HL-60 (cell line): ENCODE results near the gene RBMS3.

Experiments used
- DNase-seq, 2 experiments: peaks; one replicate each; pipeline ENCODE4 v3.0.0-alpha.2; 2010 to 2020; ENCODE audit warnings: low read depth in 1 of 2, low spot score in 1 of 2
- H3K27ac ChIP-seq: fragments of 250-450 bp; sonication (Bioruptor Pico); replicated peaks from 2 replicates; pipeline ENCODE4 v1.5.1; 2020; ENCODE audit warnings: mild to moderate bottlenecking, moderate library complexity
- H3K27me3 ChIP-seq: fragments of 250-450 bp; sonication (Bioruptor Pico); 2 replicates; pipeline ENCODE4 v1.5.1; 2021; ENCODE audit warnings: mild to moderate bottlenecking, moderate library complexity; ENCODE audit not compliant: insufficient read depth, poor library complexity, severe bottlenecking
- H3K4me3 ChIP-seq: replicated peaks from 2 replicates; pipeline ENCODE4 v1.5.1; 2011; ENCODE audit warnings: mild to moderate bottlenecking, control low read depth, low read length; ENCODE audit not compliant: insufficient read depth
- CTCF ChIP-seq: IDR thresholded peaks from one replicate; pipeline ENCODE4 v1.5.1; 2011; ENCODE audit warnings: low read length, control low read depth, inconsistent platforms; ENCODE audit not compliant: insufficient read depth
- GABPA ChIP-seq: IDR thresholded peaks from 2 replicates; pipeline ENCODE4 v1.6.1; 2012; ENCODE audit warnings: low read depth
- POLR2AphosphoS5 ChIP-seq: IDR thresholded peaks from 2 replicates; pipeline ENCODE4 v1.6.1; 2012; ENCODE audit warnings: low read depth
- SPI1 ChIP-seq: IDR thresholded peaks from 2 replicates; pipeline ENCODE4 v1.6.1; 2012; ENCODE audit warnings: low read depth, mild to moderate bottlenecking, borderline replicate concordance
- TF ChIP-seq, protein P1 (sequence below): IDR thresholded peaks from 2 replicates; pipeline ENCODE4 v1.6.1; 2012; ENCODE audit warnings: low read depth; ENCODE audit not compliant: insufficient replicate concordance

RBMS3 gene

DNA sequence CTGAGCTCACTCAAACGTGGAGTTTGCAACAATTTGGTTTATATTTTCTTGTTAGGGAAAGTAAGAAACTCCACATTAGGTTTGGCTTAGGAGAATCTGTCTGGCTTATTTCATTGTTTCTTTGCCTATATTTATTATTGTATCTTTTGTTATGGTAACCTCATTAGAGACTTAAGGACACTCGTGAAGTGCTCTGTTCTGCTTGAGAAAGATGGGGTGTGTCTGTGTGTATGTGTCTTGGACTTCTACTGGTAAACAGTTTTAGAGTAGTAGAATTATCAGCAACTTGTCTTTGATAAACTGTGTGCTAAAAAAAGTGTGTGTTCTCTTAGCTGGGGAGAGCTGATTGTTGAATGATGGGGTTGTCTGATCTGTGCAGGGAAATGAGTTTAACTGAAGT is 306.5 kb downstream of the RBMS3 start:
- Histone ChIP-seq H3K27me3 (no peaks in the 10 kb centered on the region), H3K4me3 (no peak overlapping the region), H3K27ac (no peak overlapping the region)
- TF ChIP-seq, protein P1, sequence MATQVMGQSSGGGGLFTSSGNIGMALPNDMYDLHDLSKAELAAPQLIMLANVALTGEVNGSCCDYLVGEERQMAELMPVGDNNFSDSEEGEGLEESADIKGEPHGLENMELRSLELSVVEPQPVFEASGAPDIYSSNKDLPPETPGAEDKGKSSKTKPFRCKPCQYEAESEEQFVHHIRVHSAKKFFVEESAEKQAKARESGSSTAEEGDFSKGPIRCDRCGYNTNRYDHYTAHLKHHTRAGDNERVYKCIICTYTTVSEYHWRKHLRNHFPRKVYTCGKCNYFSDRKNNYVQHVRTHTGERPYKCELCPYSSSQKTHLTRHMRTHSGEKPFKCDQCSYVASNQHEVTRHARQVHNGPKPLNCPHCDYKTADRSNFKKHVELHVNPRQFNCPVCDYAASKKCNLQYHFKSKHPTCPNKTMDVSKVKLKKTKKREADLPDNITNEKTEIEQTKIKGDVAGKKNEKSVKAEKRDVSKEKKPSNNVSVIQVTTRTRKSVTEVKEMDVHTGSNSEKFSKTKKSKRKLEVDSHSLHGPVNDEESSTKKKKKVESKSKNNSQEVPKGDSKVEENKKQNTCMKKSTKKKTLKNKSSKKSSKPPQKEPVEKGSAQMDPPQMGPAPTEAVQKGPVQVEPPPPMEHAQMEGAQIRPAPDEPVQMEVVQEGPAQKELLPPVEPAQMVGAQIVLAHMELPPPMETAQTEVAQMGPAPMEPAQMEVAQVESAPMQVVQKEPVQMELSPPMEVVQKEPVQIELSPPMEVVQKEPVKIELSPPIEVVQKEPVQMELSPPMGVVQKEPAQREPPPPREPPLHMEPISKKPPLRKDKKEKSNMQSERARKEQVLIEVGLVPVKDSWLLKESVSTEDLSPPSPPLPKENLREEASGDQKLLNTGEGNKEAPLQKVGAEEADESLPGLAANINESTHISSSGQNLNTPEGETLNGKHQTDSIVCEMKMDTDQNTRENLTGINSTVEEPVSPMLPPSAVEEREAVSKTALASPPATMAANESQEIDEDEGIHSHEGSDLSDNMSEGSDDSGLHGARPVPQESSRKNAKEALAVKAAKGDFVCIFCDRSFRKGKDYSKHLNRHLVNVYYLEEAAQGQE: no peak
- DNase-seq: no peak

GRCh38 chr3:29590012-29590411 is 309.1 kb downstream of the RBMS3 start:
- no peak overlapping the region for H3K4me3 ChIP-seq
- no peak for DNase-seq
- TF ChIP-seq SPI1 (no peak), GABPA (no peak), CTCF (no peak), POLR2AphosphoS5 (no peak)
- TF ChIP-seq, protein P1: no peak
- no peaks in the 10 kb centered on the region for H3K27me3 ChIP-seq
- no peak overlapping the region for H3K27ac ChIP-seq

GRCh38 chr3:29590461-29590860 is 309.6 kb downstream of the RBMS3 start:
- Histone ChIP-seq H3K27me3 (no peaks in the 10 kb centered on the region), H3K4me3 (no peak overlapping the region), H3K27ac (no peak overlapping the region)
- TF ChIP-seq GABPA (no peak), POLR2AphosphoS5 (no peak), CTCF (no peak), SPI1 (no peak)
- TF ChIP-seq, protein P1: no peak
- DNase-seq: no peak

GRCh38 chr3:29591579-29591978 is 310.7 kb downstream of the RBMS3 start:
- Histone ChIP-seq H3K27ac (no peak overlapping the region), H3K4me3 (no peak overlapping the region), H3K27me3 (no peaks in the 10 kb centered on the region)
- TF ChIP-seq SPI1 (no peak), POLR2AphosphoS5 (no peak), GABPA (no peak), CTCF (no peak)
- TF ChIP-seq, protein P1: no peak
- DNase-seq: no peak
